Measurements from ENCODE around the gene PXDC1.
"Not testable (repeated sequence)": the region's sequence is repeated elsewhere in the genome, so short reads cannot be mapped to it uniquely, and the experiment has no call there.

The PXDC1 gene

GRCh38 chr6:3690506-3690905 is 61.0 kb downstream of the PXDC1 start:
- H3K36me3 Mint-ChIP-seq (ENCODE audit: low read depth): no peaks in the 10 kb centered on the region
- no peak overlapping the region for H3K27ac Mint-ChIP-seq
- no peak overlapping the region for H3K4me3 Mint-ChIP-seq
- peaks cover 26% of the 10 kb centered on the region for H3K27me3 Mint-ChIP-seq (ENCODE audit: low read depth)
- H3K9me3 Mint-ChIP-seq: no peaks in the 10 kb centered on the region
- no peaks in the 10 kb centered on the region for H3K4me1 Mint-ChIP-seq (ENCODE audit: low read depth)

DNA sequence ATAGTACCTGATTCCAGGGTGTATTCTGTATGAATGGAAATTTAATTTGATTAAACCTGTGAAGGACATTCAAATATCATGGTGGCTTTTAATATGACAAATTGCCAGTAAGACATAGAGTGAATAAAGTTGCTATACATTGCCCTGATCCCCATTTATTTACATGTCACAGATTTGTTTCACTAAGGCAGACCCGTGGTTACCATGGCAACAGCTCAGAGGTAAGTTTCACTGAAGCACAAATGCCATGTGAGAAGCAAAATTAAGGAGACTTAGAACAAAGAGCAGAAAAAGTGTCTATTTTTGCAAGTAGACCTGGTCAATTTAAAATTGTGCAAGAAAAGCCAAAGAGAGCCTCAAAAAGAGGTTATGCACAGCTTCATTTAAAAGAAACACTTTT is 63.7 kb downstream of the PXDC1 start:
- H3K36me3 Mint-ChIP-seq (ENCODE audit: low read depth): no peaks in the 10 kb centered on the region
- no peaks in the 10 kb centered on the region for H3K4me1 Mint-ChIP-seq (ENCODE audit: low read depth)
- H3K4me3 Mint-ChIP-seq: no peak overlapping the region
- no peak overlapping the region for H3K27ac Mint-ChIP-seq
- H3K9me3 Mint-ChIP-seq: no peaks in the 10 kb centered on the region
- peaks cover 19% of the 10 kb centered on the region for H3K27me3 Mint-ChIP-seq (ENCODE audit: low read depth)

DNA sequence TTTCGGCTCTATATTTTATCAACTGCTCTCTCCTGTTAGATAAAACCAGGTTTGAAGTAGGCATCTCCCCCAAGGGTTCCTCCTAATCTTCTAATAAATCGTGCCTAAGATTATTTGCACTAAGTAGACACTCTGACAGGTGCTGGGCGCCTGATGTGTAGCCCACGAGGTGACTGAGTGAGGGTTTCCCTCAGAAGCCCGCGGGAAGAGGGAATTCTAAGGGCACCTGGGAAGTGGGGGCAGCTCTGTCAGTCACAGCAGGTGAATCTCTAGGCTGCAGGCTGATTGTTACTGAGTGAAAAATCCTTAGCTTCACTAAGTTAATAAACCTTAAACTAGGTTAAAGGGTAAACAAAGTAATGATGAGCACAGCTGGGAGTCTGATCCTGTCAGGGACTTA is 68.2 kb downstream of the PXDC1 start:
- H3K27ac Mint-ChIP-seq: no peak overlapping the region
- H3K9me3 Mint-ChIP-seq: peaks cover 5% of the 10 kb centered on the region
- no peaks in the 10 kb centered on the region for H3K4me1 Mint-ChIP-seq (ENCODE audit: low read depth)

GRCh38 chr6:3678946-3679345 is 72.6 kb downstream of the PXDC1 start:
- Mint-ChIP-seq H3K27ac (no peak overlapping the region), H3K27me3 (ENCODE audit: low read depth) (peaks cover 12% of the 10 kb centered on the region), H3K4me1 (ENCODE audit: low read depth) (no peaks in the 10 kb centered on the region), H3K9me3 (peaks cover 6% of the 10 kb centered on the region), H3K4me3 (no peak overlapping the region), H3K36me3 (ENCODE audit: low read depth) (no peaks in the 10 kb centered on the region)

More for the DNA sequence above, 68.2 kb downstream of the PXDC1 start:
- Mint-ChIP-seq H3K4me3 (no peak overlapping the region), H3K36me3 (ENCODE audit: low read depth) (no peaks in the 10 kb centered on the region), H3K27me3 (ENCODE audit: low read depth) (peaks cover 6% of the 10 kb centered on the region)

- H3K27ac Mint-ChIP-seq; H3K36me3 Mint-ChIP-seq (ENCODE audit: low read depth); H3K9me3 Mint-ChIP-seq; H3K4me1 Mint-ChIP-seq (ENCODE audit: low read depth); H3K4me3 Mint-ChIP-seq: not testable (repeated sequence)
- H3K27me3 Mint-ChIP-seq (ENCODE audit: low read depth): peaks cover 12% of the 10 kb centered on the region
These were observed 73.8 kb downstream of the PXDC1 start for GRCh38 chr6:3677751-3678150.

GRCh38 chr6:3677351-3677750 is 74.2 kb downstream of the PXDC1 start:
- not testable (repeated sequence) for H3K4me1 Mint-ChIP-seq (ENCODE audit: low read depth); H3K9me3 Mint-ChIP-seq; H3K27ac Mint-ChIP-seq; H3K36me3 Mint-ChIP-seq (ENCODE audit: low read depth); H3K4me3 Mint-ChIP-seq
- peaks cover 12% of the 10 kb centered on the region for H3K27me3 Mint-ChIP-seq (ENCODE audit: low read depth)

All from T-helper 1 cell treated with Interleukin-12 subunit alpha and Interleukin-12 subunit beta and Interleukin-4 antibody, amounts not matched to agents 30 μg/mL and 1 μg/mL, for 36 hours (primary cell).